Neural cell (in vitro differentiated cells): ENCODE data around the gene GPHN. TPM values are rescaled to one million over a fixed set of nuclear protein-coding genes. Genes with fewer than 3 reads are reported as not detected.

Experiments used
- H2AFZ ChIP-seq: fragments of 200-600, 300-800 bp; sonication (generic), shearing (Covaris generic); 2 replicates; pipeline ENCODE4 v1.6.0; 2014; ENCODE audit warnings: low read depth, mild to moderate bottlenecking, antibody characterized with exemption, low read length, moderate library complexity
- H3F3A ChIP-seq: fragments of 200-600 bp; shearing (Covaris generic); 2 replicates; pipeline ENCODE4 v1.6.1; 2016; ENCODE audit warnings: mild to moderate bottlenecking, moderate library complexity, mixed read lengths, antibody characterized with exemption, low read length; ENCODE audit not compliant: insufficient read depth, poor library complexity, severe bottlenecking
- H3K27ac ChIP-seq: fragments of 200-600, 300-800 bp; sonication (generic), shearing (Covaris generic); 2 replicates; pipeline ENCODE4 v1.5.1; 2014; ENCODE audit warnings: mild to moderate bottlenecking, low read length, moderate library complexity
- H3K27me3 ChIP-seq: fragments of 300-800, 200-600 bp; sonication (generic), shearing (Covaris generic); 2 replicates; pipeline ENCODE4 v1.6.0; 2014; ENCODE audit warnings: mild to moderate bottlenecking, low read depth, low read length, moderate library complexity; ENCODE audit not compliant: insufficient read depth
- H3K36me3 ChIP-seq: fragments of 300-800, 200-600 bp; sonication (generic), shearing (Covaris generic); 2 replicates; pipeline ENCODE4 v1.5.1; 2014; ENCODE audit warnings: mild to moderate bottlenecking, antibody characterized with exemption, low read length, moderate library complexity; ENCODE audit not compliant: insufficient read depth
- H3K4me2 ChIP-seq: fragments of 300-800, 200-600 bp; sonication (generic), shearing (Covaris generic); 2 replicates; pipeline ENCODE4 v1.6.0; 2014; ENCODE audit warnings: mild to moderate bottlenecking, low read length
- H3K4me3 ChIP-seq: fragments of 300-800, 200-600 bp; sonication (generic), shearing (Covaris generic); 2 replicates; pipeline ENCODE4 v1.5.1; 2014; ENCODE audit warnings: mild to moderate bottlenecking, low read length, moderate library complexity
- H3K79me2 ChIP-seq: fragments of 200-600 bp; shearing (Covaris generic); replicated peaks from 2 replicates; pipeline ENCODE4 v1.6.0; 2014; ENCODE audit warnings: mild to moderate bottlenecking, low read length, moderate library complexity; ENCODE audit not compliant: insufficient read depth
- H3K9ac ChIP-seq: fragments of 300-800, 200-600 bp; sonication (generic), shearing (Covaris generic); 2 replicates; pipeline ENCODE4 v1.6.1; 2016; ENCODE audit warnings: mild to moderate bottlenecking, low read length, mixed read lengths
- H3K9me2 ChIP-seq: fragments of 200-600 bp; shearing (Covaris generic); 2 replicates; pipeline ENCODE4 v1.6.1; 2016; ENCODE audit warnings: mild to moderate bottlenecking, low read length, mixed read lengths; ENCODE audit not compliant: insufficient read depth
- H3K9me3 ChIP-seq: fragments of 200-600, 300-800 bp; sonication (generic), shearing (Covaris generic); 2 replicates; pipeline ENCODE4 v1.6.1; 2016; ENCODE audit warnings: mild to moderate bottlenecking, mixed run types, low read length, moderate library complexity, mixed read lengths
- H4K20me1 ChIP-seq: fragments of 200-600 bp; shearing (Covaris generic); 2 replicates; pipeline ENCODE4 v1.6.1; 2016; ENCODE audit warnings: mild to moderate bottlenecking, mixed run types; ENCODE audit not compliant: insufficient read depth
- EP300 ChIP-seq: fragments of 450-650 bp; conservative IDR thresholded peaks from 2 replicates; pipeline ENCODE4 v1.6.1; 2014; ENCODE audit warnings: antibody characterized with exemption, mild to moderate bottlenecking, moderate library complexity; ENCODE audit not compliant: poor library complexity, severe bottlenecking
- EZH2 ChIP-seq: fragments of 200-600, 300-800 bp; shearing (Covaris generic), sonication (generic); IDR thresholded peaks from 2 replicates; pipeline ENCODE4 v1.6.1; 2014; ENCODE audit warnings: antibody characterized with exemption, low read length, borderline replicate concordance, mild to moderate bottlenecking; ENCODE audit not compliant: insufficient read depth, poor library complexity, severe bottlenecking
- MXI1 ChIP-seq: fragments of 450-650 bp; conservative IDR thresholded peaks from 2 replicates; pipeline ENCODE4 v1.6.1; 2014; ENCODE audit warnings: antibody characterized with exemption, mild to moderate bottlenecking; ENCODE audit not compliant: poor library complexity, severe bottlenecking
- POLR2AphosphoS5 ChIP-seq: IDR thresholded peaks from 2 replicates; pipeline ENCODE4 v1.6.1; 2012
- RAD21 ChIP-seq: fragments of 450-650 bp; conservative IDR thresholded peaks from 2 replicates; pipeline ENCODE4 v1.6.1; 2014; ENCODE audit warnings: antibody characterized with exemption, mild to moderate bottlenecking, moderate library complexity
- REST ChIP-seq: IDR thresholded peaks from 2 replicates; pipeline ENCODE4 v1.6.1; 2012; ENCODE audit warnings: borderline replicate concordance
- SMC3 ChIP-seq: fragments of 450-650 bp; conservative IDR thresholded peaks from 2 replicates; pipeline ENCODE4 v1.6.1; 2014; ENCODE audit warnings: antibody characterized with exemption, mild to moderate bottlenecking, moderate library complexity; ENCODE audit not compliant: poor library complexity
- TAF1 ChIP-seq: IDR thresholded peaks from 2 replicates; pipeline ENCODE4 v1.6.1; 2012; ENCODE audit warnings: low read depth
- polyA plus RNA-seq: library from polyadenylated mRNA; depleted of rRNA; stranded (reverse); fragments of >200 nt; gene quantifications from 2 replicates; pipeline ENCODE4 v1.2.3, GENCODE V29; 2014
- TF ChIP-seq, protein P1 (sequence below): fragments of 450-650 bp; IDR thresholded peaks from 2 replicates; pipeline ENCODE4 v1.5.1; 2014; ENCODE audit warnings: antibody characterized with exemption, mild to moderate bottlenecking, moderate library complexity; ENCODE audit not compliant: poor library complexity, severe bottlenecking

GPHN gene
- polyA plus RNA-seq, 1 donor from 2014 or later: 135 TPM

DNA sequence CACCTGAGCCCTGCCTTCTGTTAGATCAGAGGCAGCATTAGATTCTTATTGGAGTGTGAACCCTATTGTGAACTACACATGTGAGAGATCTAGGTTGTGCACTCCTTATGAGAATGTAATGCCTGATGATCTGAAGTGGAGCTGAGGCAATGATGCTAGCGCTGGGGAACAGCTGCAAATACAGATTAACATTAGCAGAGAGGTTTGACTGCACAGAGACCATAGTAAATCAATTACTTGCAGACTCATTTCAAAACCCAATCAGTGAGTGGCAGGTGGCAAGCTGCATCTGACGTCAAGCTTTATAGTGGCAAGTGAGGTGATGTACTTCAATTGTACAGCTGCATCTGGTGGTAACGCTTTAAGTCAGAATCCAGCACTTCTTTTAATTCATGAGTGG is 141.6 kb downstream of the GPHN start:
- TF ChIP-seq TAF1: no peak
- Histone ChIP-seq H4K20me1 (no peaks in the 10 kb centered on the region), H3K9me2 (no peaks in the 10 kb centered on the region), H3F3A (no peaks in the 10 kb centered on the region), H3K27me3 (no peaks in the 10 kb centered on the region), H3K4me2 (no peak overlapping the region), H3K4me3 (no peak overlapping the region), H3K9me3 (no peaks in the 10 kb centered on the region), H3K9ac (no peak overlapping the region), H3K79me2 (no peaks in the 10 kb centered on the region), H2AFZ (no peak overlapping the region), H3K27ac (peak overlapping the region; percentile 18), H3K36me3 (no peaks in the 10 kb centered on the region)

DNA sequence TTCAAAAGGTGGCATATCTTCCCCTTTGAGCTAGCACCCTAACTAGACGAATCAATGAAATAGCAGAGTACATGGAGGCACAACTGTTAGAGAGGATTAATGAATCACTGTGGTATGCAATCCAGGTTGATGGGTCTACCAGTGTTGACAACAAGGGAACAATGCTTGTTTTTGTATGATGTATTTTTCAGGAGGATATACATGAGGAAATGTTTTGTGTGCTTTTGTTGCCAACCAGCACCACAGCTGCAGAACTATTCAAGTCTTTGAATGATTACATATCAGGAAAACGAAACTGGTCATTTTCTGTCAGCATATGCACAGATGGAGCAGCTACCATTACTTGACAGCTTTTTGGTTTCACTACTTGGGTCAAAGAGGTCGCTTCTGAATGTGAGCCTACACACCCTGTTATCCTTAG is 142.6 kb downstream of the GPHN start:
- no peak overlapping the region for H3K9ac ChIP-seq
- H3K4me2 ChIP-seq: no peak overlapping the region
- TF ChIP-seq, protein P1, sequence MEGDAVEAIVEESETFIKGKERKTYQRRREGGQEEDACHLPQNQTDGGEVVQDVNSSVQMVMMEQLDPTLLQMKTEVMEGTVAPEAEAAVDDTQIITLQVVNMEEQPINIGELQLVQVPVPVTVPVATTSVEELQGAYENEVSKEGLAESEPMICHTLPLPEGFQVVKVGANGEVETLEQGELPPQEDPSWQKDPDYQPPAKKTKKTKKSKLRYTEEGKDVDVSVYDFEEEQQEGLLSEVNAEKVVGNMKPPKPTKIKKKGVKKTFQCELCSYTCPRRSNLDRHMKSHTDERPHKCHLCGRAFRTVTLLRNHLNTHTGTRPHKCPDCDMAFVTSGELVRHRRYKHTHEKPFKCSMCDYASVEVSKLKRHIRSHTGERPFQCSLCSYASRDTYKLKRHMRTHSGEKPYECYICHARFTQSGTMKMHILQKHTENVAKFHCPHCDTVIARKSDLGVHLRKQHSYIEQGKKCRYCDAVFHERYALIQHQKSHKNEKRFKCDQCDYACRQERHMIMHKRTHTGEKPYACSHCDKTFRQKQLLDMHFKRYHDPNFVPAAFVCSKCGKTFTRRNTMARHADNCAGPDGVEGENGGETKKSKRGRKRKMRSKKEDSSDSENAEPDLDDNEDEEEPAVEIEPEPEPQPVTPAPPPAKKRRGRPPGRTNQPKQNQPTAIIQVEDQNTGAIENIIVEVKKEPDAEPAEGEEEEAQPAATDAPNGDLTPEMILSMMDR: no peak
- TF ChIP-seq RAD21: no peak
- TF ChIP-seq MXI1: no peak
- TF ChIP-seq TAF1: no peak
- no peak for TF ChIP-seq REST
- no peak for TF ChIP-seq SMC3
- no peak for TF ChIP-seq EP300
- no peak for TF ChIP-seq POLR2AphosphoS5
- TF ChIP-seq EZH2: no peak
- peaks cover 3% of the 10 kb centered on the region for H3K9me3 ChIP-seq
- no peak overlapping the region for H2AFZ ChIP-seq
- no peak overlapping the region for H3K27ac ChIP-seq
- H3F3A ChIP-seq: no peaks in the 10 kb centered on the region
- H3K9me2 ChIP-seq: no peaks in the 10 kb centered on the region
- no peaks in the 10 kb centered on the region for H3K27me3 ChIP-seq
- no peaks in the 10 kb centered on the region for H4K20me1 ChIP-seq
- H3K36me3 ChIP-seq: no peaks in the 10 kb centered on the region
- no peak overlapping the region for H3K4me3 ChIP-seq
- no peaks in the 10 kb centered on the region for H3K79me2 ChIP-seq
